NCI-H510A (cell line): ENCODE results near the gene CHRNA7.

Experiments used
- DNase-seq: peaks from one replicate; lab custom pipeline; 2025; lab: John Stamatoyannopoulos, UW

Gene CHRNA7

DNA sequence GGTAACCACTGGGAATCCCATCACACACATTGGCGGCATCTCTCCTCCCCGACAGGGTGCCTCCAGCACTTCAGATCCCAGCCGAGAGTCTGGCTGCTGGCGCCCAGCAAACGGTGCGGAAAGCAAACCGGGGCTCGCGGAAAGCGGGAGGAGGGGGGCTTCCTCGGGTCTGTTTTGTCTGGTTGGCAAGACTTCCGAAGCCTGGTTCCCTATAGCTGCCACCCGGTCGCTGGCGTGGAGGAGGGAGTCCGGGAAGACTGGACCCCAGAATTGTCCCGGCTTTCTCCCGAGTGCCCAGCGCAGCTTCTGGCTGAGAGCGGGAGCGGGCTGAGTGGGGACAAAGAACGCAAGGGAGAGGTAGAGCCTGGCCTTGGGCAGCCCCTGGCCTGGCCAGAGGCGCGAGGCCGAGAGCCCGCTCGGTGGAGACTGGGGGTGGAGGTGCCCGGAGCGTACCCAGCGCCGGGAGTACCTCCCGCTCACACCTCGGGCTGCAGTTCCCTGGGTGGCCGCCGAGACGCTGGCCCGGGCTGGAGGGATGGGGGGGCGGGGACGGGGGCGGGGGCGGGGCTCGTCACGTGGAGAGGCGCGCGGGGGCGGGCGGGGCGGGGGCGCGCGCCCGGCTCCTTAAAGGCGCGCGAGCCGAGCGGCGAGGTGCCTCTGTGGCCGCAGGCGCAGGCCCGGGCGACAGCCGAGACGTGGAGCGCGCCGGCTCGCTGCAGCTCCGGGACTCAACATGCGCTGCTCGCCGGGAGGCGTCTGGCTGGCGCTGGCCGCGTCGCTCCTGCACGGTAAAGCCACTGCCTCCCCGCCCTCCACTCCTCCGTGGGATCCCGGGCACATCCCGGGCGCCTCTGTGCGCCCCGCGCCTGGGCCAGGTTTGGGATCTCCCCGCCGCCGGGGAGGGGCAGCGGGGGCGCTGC lies at the start of gene CHRNA7:
Gene CHRNA7, plus strand, starts transcription at position 654 of the 920 bp plus-strand sequence. Its CDS starts 80 bp downstream, at position 734.
- peak; percentile 33 for DNase-seq

DNA sequence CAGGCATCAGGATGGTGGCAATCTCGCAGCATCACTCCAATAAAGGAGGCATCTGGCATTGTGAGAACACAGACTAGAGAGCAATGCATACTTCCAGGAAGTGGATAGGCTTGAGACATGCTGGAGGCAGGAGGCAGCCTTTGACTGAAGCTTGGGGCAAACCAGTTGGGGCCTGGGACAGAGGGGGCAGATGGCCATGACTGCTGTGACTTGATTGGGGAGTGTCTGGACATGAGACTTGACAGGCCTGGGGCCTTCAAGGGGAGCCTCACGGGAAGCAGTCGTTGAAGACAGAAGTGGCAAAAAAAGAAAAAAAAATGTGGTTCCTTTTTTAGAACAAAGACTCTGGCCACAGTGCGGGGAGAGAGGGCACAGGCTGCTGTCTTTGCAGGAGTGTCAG lies 44.7 kb upstream of the CHRNA7 start:
- no peak for DNase-seq

DNA sequence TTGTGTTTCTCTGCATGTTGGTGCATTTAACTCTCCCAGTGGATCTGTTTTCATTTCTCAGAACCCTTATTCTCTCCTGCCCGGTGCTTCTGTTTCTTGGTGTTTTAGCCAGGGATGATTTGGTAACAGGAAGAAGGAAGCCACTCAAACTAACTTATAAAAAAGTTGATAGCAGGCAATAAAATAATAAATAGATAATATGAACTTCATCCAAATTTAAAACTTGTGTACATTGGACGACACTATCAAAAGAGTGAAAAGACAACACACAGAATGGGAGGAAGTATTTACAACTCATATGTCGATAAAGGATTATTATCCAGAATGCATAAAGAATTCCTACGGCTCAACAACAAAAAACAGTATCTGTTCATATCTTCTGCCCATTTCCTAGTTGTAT lies 37.3 kb upstream of the CHRNA7 start:
- no peak for DNase-seq

DNA sequence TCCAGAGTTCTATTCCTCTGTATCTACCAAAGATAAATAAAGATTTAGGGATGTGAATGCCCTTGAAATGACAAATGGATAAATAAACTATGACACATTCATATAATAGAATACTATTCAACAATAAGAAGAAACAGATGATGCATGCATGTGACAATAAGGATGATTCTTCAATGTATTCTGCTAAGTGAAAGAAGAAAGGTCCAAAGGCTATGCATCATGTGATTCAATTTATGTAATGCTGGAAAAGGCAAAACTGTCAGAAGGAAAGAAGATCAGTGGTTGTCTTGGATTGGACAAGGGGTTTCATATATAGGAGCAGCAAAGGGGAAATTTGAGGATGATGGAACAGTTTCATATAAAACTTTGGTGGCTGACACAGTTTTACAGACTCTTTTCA lies 32.6 kb upstream of the CHRNA7 start:
- DNase-seq = no peak

DNA sequence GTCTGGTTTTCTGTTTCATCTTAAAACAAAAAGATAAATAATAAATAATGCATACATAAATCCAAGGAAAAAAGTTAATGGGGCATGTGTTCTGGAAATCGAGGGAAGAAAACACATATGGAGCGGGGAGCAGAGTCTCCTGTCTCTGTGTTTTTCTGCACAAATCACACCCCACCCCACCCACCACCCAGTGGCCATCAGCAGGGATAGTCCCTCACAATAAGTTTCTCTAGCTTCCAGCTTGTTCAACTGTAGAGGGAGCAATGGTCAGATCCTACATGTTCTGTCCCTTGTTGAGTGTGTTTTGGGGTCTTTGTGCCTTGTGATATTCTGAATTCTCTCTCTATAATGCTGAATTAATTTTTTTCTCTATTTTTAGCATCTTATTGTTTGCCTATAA lies 26.8 kb upstream of the CHRNA7 start:
- no peak for DNase-seq

DNA sequence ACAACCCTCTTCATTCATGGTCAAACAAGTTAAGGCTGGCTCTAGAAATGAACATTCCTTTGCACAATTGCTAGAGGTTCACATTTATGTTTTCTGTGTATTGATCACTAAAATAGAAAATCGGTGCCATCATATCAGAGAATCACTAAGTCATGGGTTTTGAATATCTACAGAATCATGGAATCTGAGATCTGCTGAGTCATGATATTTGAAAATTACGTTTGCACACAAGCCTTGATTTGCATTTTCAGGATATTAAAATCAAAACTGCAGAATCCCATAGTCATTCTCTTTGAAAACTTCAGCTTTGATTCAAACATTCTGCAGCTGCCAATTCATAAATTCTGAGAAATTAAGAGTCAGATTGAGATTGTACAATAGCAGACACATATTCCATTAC lies 26.1 kb upstream of the CHRNA7 start:
- DNase-seq = no peak

DNA sequence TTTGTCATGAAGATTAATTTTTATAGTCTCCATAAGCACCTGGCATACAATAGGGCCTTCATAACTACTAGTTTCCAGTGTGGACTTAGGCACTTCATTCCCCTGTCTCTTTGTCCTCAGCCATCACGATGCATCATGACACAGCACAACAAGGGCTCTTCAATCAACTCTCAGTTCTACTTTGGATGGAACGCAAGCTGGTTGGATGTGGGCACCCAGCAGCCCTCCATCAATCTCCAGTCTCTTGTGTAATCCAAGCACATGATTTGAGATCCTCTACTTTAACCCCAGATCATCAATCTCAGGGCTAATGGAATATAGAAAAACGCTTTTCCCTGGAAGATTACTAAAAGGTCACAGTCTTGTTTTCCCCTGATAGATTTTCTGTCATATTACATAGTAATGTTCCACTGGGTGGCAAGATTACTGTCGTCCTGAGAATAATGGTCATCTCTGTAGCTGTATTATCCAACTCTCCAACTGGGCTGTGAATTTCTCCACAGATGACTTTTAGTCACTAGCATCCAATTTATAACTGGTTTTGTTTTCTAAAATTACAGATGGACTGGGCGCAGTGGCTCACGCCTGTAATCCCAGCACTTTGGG lies 22.9 kb upstream of the CHRNA7 start:
- DNase-seq = peak; percentile 30

DNA sequence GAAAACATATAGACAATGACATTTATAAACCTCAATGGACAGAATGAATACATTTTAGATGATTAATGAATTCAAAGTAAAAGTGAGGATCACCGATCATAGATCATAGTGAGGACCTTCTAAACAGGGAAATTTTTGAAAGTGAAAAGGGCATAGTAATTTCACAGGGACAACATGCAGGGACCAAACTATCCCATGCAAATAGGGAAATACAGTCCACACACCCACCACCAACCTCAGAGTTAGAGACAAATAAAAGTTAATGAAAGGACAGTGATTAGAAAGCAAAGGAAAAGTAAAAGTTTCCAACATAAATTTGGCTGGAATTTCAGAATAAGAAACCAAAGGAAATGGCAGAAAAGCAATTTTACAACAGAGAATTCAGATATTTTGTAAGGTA lies 15.4 kb upstream of the CHRNA7 start:
- DNase-seq = no peak

DNA sequence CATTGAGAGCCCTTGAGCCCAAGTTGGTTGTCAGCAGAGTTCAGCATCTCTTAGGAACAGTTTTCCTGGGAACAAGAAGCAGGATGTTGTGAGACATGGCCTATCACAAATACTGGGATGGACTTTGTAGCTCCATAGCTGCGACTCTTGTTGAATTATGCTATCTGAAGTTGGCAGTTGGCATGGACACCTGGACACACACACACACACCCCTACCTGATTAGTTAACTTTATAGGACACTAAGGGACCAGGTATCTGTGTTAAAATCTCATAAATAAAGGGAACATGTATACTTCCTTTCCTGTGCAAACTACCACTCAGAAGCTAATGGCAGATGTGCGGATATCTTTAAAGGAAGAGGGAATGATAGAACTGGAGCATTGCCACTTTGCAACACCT lies 10.2 kb upstream of the CHRNA7 start:
- DNase-seq = no peak

DNA sequence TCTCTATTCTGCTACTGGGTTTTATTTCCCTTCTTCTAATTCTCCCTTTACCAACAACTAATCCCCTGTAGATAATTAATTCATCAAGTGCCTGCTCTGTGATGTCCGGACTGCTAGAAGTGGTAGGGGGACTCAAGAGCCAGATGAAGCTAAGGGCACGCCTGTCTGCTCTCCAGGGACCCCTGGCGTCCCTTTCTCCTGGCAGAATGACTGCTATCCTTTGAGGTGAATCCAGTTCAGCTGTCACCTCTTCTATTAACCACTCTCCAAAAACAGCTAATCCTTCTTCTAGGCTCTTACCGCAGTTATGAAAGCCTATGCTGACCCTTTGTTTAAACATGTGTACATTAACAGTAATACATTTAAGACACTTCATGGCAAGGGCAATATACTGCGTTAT lies 1.4 kb upstream of the CHRNA7 start:
- no peak for DNase-seq

DNA sequence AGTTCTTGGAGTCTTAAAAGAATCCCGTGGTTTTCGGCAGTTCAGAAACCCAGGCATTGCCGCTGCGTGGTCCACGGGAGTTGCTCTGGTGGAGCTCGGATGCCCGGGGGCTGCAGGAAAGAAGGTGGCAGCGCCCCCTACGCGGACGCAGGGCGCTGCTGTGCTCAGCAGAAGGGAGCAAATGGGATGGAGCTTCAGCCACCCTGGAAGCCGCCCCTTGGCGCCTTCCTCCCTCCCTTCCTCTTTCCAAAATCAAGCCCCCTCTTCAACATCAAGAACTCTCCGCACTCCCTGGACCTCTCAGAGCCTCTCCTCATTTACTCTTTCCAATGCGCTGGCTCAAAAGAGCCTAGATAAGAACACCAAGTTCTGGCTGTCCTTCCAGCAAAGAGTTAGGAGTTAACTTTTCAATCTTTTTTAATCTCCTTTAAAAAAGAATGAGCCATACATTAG lies 880 bp upstream of the CHRNA7 start:
- no peak for DNase-seq

DNA sequence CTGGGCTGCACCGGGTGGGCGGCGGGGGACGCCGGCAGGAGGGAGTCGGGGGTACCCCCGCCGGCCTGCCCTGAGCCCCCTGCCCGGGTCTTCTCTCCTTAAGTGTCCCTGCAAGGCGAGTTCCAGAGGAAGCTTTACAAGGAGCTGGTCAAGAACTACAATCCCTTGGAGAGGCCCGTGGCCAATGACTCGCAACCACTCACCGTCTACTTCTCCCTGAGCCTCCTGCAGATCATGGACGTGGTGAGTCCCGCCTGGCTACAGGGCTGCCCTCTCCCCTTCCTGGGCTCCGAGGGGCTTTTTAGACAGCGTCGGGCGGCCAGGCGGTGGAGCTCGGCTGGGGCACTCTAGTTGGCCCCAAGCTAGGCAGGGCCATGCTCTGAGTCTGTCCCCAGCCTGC lies 480 bp downstream of the CHRNA7 start:
- DNase-seq = no peak

DNA sequence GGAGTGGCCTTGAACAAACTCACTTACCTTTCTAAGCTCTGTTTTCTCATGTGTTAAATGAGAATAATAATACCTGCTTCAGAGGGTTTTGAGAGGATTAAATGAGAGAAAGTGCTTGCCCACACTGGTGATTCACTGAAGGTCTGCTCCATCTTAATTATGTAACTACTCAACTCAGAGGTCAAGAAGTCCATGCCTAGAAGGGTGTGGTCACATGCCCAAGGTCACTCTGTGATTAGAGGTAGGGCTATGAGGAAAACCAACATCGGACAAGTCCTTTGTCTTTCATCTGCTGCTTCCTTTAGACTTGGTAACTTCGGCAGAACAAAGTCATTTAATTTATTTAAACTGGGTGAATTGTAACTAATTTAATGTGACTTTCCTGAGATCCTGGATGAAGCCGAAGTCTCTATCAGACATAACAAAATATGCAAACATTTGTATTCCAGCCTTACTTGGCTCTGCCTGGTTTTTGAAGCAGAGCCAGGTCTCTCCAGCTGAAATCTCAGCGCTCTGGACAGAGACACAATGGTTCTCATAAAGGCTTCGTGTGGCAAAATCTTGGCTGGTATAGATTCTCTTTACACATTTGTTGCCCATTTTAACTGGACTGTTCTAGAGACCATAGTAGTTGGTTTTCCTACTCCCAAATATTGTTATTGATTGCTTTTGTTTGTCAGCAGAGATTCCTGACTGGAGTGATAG lies 3.0 kb downstream of the CHRNA7 start:
- no peak for DNase-seq

DNA sequence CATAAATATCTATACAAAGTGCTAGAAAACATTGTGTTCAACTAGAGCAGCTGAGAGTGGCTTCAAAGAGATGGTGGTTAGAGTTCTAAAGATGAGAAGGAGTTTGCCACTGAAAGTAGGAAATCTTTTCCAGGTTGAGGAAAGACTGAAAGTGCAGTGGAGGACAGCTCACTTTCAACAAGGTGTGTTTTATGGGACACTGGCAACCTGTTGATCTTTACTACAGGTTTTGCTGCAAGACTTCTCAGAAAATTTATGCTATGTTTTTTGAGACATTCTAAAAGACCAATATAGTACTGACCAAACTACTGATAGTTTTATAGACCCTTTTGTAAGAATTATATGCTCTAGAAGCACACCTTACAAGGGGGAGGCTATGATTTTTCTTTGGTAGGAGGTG lies 3.8 kb downstream of the CHRNA7 start:
- no peak for DNase-seq

DNA sequence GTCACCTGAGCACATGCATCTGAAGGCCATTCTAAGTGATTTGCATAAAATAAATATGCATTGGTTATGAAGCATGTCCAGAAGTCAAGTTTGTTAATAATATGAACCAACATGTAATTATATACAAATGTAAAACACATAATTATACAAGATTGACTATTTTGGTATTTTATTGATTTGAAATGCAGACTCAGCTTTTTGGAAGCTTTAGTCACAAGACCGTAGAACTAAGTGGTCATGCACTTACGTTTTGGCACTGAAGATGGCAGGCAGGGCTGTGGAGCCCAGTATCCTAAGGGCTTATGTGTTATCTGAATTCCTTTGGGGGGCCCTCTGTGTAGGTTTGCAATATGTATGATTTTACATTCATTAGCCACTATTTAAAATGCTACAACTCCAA lies 5.0 kb downstream of the CHRNA7 start:
- no peak for DNase-seq

DNA sequence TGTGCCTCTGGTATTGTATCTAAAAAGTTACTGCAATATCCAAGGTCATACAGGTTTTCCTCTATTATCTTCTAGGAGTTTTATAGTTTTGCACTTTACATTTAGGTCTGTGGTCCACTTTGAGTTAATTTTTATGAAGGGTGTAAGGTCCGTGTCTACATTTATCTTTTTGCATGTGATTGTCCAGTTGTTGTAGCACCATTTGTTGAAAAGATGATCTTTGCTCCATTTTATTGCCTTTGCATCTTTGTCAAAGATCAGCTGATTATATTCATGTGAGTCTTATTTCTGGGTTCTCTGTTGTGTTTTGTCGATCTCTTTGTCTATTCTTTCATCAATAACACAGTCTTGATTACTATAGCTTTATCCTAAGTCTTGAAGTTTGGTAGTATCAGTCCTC lies 6.7 kb downstream of the CHRNA7 start:
- no peak for DNase-seq

DNA sequence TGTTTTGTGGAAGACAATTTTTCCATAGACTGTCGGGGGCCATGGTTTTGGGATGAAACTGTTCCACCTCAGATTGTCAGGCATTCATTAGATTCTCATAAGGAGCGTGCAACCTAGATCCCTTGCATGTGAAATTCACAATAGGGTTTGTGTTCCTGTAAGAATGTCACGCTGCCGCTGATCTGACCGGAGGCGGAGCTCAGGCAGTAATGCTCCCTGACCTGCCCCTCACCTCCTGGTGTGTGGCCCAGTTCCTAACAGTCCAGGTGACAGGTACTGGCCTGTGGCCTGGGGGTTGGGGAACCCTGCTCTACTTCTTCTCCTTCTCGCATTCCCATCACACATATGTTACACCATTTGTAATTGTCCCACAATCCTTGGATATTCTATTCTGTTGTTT lies 11.0 kb downstream of the CHRNA7 start:
- no peak for DNase-seq

DNA sequence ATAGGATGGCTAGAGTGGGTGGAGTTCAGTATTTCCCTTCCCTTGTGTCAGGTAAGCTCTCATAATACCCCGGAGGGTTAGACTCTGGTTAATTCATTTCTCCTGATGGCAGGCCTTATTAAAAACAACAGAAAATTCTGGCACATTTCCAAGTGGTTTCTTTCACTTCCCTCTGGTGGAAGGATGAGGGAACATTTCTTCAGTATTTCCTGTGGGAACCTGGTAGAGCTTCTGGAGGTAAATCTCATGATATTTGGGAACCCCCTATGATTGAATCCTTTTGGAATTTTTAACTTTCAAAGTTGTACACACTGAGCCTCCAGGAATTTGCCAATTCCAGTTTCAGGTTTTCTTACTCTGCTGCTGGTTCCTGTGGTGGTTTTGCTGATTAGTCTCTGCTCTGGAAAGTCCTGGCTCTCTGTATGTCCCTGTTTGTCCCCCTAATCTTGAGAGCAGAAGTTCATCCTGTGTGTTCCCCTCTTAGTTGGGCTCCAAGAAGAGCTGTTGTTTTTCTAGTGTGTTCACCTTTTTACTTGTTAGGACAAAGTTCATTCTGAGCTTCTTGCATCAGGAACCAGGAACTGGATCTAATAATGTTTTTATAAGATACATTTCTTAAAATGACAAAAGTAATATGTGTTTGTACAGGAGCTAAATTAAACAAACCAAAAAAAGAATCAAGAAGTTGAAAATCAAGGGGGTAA lies 12.1 kb downstream of the CHRNA7 start:
- no peak for DNase-seq

DNA sequence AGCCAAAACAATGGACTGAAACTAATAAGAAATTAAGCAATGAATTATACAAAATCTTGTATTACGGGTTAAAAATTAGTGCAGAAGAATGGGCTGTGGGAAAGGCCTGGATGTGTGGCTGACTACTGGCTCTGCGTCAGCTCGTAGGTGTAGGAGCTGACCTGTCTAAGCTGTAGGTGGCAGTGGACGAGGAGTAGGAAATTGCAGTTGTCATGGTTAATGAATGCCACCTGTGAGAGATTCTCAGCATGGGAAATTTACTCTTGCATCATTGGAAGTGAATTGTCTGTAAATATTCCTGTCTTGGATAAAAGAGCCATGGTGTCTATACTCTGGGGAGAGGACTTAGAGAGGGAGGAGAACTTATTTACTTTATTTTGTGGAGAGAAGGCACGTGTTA lies 23.4 kb downstream of the CHRNA7 start:
- no peak for DNase-seq

DNA sequence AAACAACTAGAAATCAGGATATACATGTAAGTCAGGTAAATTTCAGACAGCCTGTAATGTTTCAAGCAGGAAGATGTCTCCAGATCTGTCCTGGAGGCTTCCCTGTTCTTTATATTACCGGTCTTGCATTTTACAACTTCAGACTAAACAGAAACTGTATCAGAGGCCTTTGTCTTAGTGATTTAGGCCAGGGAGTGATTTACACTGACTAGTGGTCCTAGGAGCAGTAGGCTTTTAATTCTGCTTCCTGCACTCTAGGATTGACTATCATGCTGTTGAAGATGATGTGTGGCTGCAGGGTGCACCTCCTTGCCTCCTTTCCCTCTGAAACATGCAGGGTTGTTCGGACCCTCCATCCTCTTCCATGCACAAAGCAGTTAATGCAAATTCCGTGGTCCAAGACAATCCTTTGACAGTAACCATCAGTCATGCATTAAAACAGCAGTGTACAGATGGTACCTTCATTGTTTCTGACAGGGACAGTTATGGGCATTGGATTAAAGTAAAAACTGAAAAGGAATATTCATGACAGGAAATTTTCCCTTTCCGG lies 27.6 kb downstream of the CHRNA7 start:
- no peak for DNase-seq

DNA sequence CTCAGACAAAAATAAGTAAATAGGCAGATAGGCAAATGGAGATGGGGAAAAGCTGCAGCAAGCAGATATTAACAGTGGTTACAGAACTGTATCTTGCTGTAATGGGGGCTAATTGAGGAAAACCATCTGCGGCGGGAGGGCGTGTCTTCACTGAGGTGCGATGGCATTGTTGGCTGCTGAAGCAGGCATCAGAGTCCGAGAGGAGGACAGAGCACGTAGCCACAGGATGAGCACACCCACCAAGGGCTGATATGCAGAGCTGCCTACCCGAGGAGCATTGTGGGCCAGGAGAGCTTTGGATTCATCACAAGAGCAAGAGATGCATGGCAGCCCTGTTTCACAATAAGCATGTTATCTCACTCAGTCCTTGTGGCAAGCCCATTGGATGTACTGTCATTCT lies 30.4 kb downstream of the CHRNA7 start:
- no peak for DNase-seq

DNA sequence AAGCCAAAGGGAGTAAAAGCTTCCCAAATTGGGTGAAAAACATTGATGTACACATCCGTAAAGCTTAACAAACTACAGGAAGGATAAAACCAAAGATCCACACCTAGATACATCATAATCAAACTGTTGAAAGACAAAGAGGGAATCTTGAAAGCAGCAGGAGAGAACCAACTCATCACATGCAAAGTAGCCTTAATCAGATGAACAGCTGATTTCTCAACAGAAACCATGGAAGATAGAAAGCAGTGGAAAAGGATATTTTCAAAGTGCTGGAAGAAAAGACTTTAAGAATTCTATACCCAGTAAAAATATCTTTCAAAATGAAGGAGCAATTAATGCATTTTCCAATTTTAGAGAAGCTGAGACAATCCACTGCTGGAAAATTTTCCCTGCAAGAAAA lies 36.8 kb downstream of the CHRNA7 start:
- DNase-seq = no peak
